Measurements from ENCODE around the gene CPNE9. TPM values are rescaled to one million over a fixed set of nuclear protein-coding genes. Genes with fewer than 3 reads are reported as not detected.

CPNE9 gene
- total and polyA plus RNA-seq, 2 experiments from 2014 or later, result 7.0 to 8.8 TPM

DNA sequence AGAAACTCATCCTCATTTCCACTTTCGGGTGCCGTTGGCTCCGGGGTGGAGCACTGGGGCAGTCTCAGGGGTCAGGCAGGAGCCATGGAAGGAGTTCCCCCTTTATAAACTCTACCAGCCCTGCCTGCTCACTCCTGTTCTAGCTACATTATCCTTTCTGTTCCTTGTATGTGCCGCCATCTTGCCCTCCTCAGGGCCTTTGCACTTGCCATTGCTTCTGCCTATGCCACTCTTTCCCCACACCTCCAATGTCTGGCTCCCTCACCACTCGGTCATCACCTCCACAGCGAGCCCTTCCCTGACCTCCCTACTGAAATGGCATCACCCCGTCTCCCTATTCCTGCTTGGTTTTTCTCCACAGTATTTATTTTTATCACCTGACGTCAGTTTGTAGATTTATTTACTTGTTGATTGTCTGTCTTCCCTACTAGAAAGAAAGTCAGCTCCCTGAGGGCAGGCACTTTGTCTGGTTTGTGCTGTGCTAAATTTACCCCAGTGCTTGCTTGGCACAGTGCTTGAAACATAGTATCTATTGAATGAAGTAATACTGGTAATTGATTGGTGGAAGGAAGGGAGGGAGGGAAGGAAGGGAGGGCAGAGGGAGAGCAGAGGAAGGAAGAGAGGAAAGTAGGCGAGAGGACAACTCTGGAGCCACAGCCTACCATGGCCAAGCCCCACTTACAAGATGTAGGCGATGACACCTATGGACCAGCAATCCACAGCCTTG is 57.3 kb downstream of the CPNE9 start:
- Histone ChIP-seq H3K27me3 (ENCODE audit: insufficient read depth) (no peaks in the 10 kb centered on the region), H3K79me2 (replicated peaks; ENCODE audit: insufficient read depth) (no peaks in the 10 kb centered on the region), H3K27ac (ENCODE audit: low read depth) (no peak overlapping the region), H4K20me1 (replicated peaks; ENCODE audit: insufficient read depth) (no peaks in the 10 kb centered on the region; the same call in 1 of the 2 replicates), H3K4me2 (no peak overlapping the region), H3F3A (replicated peaks; ENCODE audit: low read depth) (no peaks in the 10 kb centered on the region), H3K4me1 (ENCODE audit: insufficient read depth) (no peaks in the 10 kb centered on the region), H3K4me3 (no peak overlapping the region), H3K9me2 (ENCODE audit: insufficient read depth) (no peaks in the 10 kb centered on the region), H2AFZ (no peak overlapping the region), H3K36me3 (ENCODE audit: insufficient read depth) (no peaks in the 10 kb centered on the region; the same call in 1 of the 2 replicates)
- ATAC-seq (no peak), DNase-seq (ENCODE audit: low spot score) (no peak)
- H3K9me3 Mint-ChIP-seq, result no peaks in the 10 kb centered on the region
- peaks cover 11% of the 10 kb centered on the region for H3K27me3 Mint-ChIP-seq (ENCODE audit: insufficient read depth, low read depth, poor library complexity)
- peaks cover 32% of the 10 kb centered on the region for H3K36me3 Mint-ChIP-seq (ENCODE audit: low read depth)
- TF ChIP-seq ZNF331 (CRISPR knock-in tag; IDR thresholded peaks at IDR 0.05; ENCODE audit: low read depth), result no peak
- no peak for TF ChIP-seq ZNF114 (CRISPR knock-in tag; IDR thresholded peaks at IDR 0.05)
- TF ChIP-seq NANOG (IDR thresholded peaks at IDR 0.05; ENCODE audit: borderline replicate concordance), result no peak
- TF ChIP-seq, protein P1, sequence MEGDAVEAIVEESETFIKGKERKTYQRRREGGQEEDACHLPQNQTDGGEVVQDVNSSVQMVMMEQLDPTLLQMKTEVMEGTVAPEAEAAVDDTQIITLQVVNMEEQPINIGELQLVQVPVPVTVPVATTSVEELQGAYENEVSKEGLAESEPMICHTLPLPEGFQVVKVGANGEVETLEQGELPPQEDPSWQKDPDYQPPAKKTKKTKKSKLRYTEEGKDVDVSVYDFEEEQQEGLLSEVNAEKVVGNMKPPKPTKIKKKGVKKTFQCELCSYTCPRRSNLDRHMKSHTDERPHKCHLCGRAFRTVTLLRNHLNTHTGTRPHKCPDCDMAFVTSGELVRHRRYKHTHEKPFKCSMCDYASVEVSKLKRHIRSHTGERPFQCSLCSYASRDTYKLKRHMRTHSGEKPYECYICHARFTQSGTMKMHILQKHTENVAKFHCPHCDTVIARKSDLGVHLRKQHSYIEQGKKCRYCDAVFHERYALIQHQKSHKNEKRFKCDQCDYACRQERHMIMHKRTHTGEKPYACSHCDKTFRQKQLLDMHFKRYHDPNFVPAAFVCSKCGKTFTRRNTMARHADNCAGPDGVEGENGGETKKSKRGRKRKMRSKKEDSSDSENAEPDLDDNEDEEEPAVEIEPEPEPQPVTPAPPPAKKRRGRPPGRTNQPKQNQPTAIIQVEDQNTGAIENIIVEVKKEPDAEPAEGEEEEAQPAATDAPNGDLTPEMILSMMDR (conservative IDR thresholded peaks at IDR 0.05; ENCODE audit: low read depth in 2 of 2), result no peak
- TF ChIP-seq STAT1 (IDR thresholded peaks at IDR 0.05; ENCODE audit: unreplicated experiment), result no peak
- TF ChIP-seq, protein P2, sequence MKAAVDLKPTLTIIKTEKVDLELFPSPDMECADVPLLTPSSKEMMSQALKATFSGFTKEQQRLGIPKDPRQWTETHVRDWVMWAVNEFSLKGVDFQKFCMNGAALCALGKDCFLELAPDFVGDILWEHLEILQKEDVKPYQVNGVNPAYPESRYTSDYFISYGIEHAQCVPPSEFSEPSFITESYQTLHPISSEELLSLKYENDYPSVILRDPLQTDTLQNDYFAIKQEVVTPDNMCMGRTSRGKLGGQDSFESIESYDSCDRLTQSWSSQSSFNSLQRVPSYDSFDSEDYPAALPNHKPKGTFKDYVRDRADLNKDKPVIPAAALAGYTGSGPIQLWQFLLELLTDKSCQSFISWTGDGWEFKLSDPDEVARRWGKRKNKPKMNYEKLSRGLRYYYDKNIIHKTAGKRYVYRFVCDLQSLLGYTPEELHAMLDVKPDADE (IDR thresholded peaks at IDR 0.05), result no peak
- TF ChIP-seq EZH2 (IDR thresholded peaks at IDR 0.05; ENCODE audit: low read depth, unreplicated experiment), result no peak
- TF ChIP-seq CREB1 (CRISPR knock-in tag; IDR thresholded peaks at IDR 0.05; ENCODE audit: low read depth), result no peak
- TF ChIP-seq, protein P3, sequence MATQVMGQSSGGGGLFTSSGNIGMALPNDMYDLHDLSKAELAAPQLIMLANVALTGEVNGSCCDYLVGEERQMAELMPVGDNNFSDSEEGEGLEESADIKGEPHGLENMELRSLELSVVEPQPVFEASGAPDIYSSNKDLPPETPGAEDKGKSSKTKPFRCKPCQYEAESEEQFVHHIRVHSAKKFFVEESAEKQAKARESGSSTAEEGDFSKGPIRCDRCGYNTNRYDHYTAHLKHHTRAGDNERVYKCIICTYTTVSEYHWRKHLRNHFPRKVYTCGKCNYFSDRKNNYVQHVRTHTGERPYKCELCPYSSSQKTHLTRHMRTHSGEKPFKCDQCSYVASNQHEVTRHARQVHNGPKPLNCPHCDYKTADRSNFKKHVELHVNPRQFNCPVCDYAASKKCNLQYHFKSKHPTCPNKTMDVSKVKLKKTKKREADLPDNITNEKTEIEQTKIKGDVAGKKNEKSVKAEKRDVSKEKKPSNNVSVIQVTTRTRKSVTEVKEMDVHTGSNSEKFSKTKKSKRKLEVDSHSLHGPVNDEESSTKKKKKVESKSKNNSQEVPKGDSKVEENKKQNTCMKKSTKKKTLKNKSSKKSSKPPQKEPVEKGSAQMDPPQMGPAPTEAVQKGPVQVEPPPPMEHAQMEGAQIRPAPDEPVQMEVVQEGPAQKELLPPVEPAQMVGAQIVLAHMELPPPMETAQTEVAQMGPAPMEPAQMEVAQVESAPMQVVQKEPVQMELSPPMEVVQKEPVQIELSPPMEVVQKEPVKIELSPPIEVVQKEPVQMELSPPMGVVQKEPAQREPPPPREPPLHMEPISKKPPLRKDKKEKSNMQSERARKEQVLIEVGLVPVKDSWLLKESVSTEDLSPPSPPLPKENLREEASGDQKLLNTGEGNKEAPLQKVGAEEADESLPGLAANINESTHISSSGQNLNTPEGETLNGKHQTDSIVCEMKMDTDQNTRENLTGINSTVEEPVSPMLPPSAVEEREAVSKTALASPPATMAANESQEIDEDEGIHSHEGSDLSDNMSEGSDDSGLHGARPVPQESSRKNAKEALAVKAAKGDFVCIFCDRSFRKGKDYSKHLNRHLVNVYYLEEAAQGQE (IDR thresholded peaks at IDR 0.05; ENCODE audit: unreplicated experiment), result no peak
- no peak for TF ChIP-seq POLR2AphosphoS5 (IDR thresholded peaks at IDR 0.05; ENCODE audit: low read depth)
- TF ChIP-seq, protein P4, sequence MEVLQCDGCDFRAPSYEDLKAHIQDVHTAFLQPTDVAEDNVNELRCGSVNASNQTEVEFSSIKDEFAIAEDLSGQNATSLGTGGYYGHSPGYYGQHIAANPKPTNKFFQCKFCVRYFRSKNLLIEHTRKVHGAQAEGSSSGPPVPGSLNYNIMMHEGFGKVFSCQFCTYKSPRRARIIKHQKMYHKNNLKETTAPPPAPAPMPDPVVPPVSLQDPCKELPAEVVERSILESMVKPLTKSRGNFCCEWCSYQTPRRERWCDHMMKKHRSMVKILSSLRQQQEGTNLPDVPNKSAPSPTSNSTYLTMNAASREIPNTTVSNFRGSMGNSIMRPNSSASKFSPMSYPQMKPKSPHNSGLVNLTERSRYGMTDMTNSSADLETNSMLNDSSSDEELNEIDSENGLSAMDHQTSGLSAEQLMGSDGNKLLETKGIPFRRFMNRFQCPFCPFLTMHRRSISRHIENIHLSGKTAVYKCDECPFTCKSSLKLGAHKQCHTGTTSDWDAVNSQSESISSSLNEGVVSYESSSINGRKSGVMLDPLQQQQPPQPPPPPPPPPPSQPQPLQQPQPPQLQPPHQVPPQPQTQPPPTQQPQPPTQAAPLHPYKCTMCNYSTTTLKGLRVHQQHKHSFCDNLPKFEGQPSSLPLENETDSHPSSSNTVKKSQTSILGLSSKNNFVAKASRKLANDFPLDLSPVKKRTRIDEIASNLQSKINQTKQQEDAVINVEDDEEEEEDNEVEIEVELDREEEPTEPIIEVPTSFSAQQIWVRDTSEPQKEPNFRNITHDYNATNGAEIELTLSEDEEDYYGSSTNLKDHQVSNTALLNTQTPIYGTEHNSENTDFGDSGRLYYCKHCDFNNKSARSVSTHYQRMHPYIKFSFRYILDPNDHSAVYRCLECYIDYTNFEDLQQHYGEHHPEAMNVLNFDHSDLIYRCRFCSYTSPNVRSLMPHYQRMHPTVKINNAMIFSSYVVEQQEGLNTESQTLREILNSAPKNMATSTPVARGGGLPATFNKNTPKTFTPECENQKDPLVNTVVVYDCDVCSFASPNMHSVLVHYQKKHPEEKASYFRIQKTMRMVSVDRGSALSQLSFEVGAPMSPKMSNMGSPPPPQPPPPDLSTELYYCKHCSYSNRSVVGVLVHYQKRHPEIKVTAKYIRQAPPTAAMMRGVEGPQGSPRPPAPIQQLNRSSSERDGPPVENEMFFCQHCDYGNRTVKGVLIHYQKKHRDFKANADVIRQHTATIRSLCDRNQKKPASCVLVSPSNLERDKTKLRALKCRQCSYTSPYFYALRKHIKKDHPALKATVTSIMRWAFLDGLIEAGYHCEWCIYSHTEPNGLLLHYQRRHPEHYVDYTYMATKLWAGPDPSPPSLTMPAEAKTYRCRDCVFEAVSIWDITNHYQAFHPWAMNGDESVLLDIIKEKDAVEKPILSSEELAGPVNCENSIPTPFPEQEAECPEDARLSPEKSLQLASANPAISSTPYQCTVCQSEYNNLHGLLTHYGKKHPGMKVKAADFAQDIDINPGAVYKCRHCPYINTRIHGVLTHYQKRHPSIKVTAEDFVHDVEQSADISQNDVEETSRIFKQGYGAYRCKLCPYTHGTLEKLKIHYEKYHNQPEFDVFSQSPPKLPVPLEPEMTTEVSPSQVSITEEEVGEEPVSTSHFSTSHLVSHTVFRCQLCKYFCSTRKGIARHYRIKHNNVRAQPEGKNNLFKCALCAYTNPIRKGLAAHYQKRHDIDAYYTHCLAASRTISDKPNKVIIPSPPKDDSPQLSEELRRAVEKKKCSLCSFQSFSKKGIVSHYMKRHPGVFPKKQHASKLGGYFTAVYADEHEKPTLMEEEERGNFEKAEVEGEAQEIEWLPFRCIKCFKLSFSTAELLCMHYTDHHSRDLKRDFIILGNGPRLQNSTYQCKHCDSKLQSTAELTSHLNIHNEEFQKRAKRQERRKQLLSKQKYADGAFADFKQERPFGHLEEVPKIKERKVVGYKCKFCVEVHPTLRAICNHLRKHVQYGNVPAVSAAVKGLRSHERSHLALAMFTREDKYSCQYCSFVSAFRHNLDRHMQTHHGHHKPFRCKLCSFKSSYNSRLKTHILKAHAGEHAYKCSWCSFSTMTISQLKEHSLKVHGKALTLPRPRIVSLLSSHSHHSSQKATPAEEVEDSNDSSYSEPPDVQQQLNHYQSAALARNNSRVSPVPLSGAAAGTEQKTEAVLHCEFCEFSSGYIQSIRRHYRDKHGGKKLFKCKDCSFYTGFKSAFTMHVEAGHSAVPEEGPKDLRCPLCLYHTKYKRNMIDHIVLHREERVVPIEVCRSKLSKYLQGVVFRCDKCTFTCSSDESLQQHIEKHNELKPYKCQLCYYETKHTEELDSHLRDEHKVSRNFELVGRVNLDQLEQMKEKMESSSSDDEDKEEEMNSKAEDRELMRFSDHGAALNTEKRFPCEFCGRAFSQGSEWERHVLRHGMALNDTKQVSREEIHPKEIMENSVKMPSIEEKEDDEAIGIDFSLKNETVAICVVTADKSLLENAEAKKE (CRISPR knock-in tag; IDR thresholded peaks at IDR 0.05), result no peak
- TF ChIP-seq EZH2phosphoT487 (IDR thresholded peaks at IDR 0.05; ENCODE audit: unreplicated experiment), result no peak
- H3K4me1 Mint-ChIP-seq, result peaks cover 3% of the 10 kb centered on the region; the same call in 1 of the 3 replicates
- H3K4me3 Mint-ChIP-seq, result no peak overlapping the region
- no peak overlapping the region for H3K27ac Mint-ChIP-seq
